GM23338 (cell line): ENCODE data around the gene PRKCQ. TPM values are rescaled to one million over a fixed set of nuclear protein-coding genes. Genes with fewer than 3 reads are reported as not detected.

ENCODE experiments used
- ATAC-seq: fragments of 200-7000 bp; cut with Tn5 transposase; 3 replicates; pipeline ENCODE4 v1.9.1; 2020
- DNase-seq: peaks from one replicate; pipeline ENCODE4 v3.0.0-alpha.2; 2015; ENCODE audit warnings: low spot score
- H2AFZ ChIP-seq: fragments of 200-600 bp; sonication (generic); 2 replicates; pipeline ENCODE4 v1.8.0; 2016; ENCODE audit warnings: antibody characterized with exemption, mild to moderate bottlenecking, moderate library complexity
- H3F3A ChIP-seq: fragments of 200-600 bp; sonication (generic); replicated peaks from 2 replicates; pipeline ENCODE4 v1.8.0; 2017; ENCODE audit warnings: antibody characterized with exemption, mixed run types, low read depth
- H3K27ac ChIP-seq: fragments of 200-600 bp; sonication (generic); 2 replicates; pipeline ENCODE4 v1.6.1; 2016; ENCODE audit warnings: low read depth
- H3K27me3 ChIP-seq: fragments of 200-600 bp; sonication (generic); 2 replicates; pipeline ENCODE4 v1.8.0; 2016; ENCODE audit warnings: mild to moderate bottlenecking, mixed run types, moderate library complexity; ENCODE audit not compliant: insufficient read depth
- H3K36me3 ChIP-seq: fragments of 200-600 bp; sonication (generic); 2 replicates; pipeline ENCODE4 v1.8.0; 2016; ENCODE audit warnings: mild to moderate bottlenecking; ENCODE audit not compliant: insufficient read depth
- H3K4me1 ChIP-seq: fragments of 200-600 bp; sonication (generic); 2 replicates; pipeline ENCODE4 v1.8.0; 2016; ENCODE audit warnings: mild to moderate bottlenecking, moderate library complexity; ENCODE audit not compliant: insufficient read depth
- H3K4me2 ChIP-seq: fragments of 200-600 bp; sonication (generic); 2 replicates; pipeline ENCODE4 v1.7.1; 2017; ENCODE audit warnings: mixed run types
- H3K4me3 ChIP-seq: fragments of 200-600 bp; sonication (generic); 2 replicates; pipeline ENCODE4 v1.6.1; 2016; ENCODE audit warnings: mixed run types
- H3K79me2 ChIP-seq: fragments of 200-600 bp; sonication (generic); replicated peaks from 2 replicates; pipeline ENCODE4 v1.8.0; 2017; ENCODE audit warnings: mild to moderate bottlenecking; ENCODE audit not compliant: insufficient read depth
- H3K9me2 ChIP-seq: fragments of 200-600 bp; sonication (generic); 2 replicates; pipeline ENCODE4 v1.8.0; 2017; ENCODE audit not compliant: insufficient read depth
- H4K20me1 ChIP-seq: fragments of 200-600 bp; sonication (generic); replicated peaks from 2 replicates; pipeline ENCODE4 v1.8.0; 2017; ENCODE audit warnings: mild to moderate bottlenecking; ENCODE audit not compliant: insufficient read depth
- H3K27ac Mint-ChIP-seq: 2 replicates; pipeline ENCODE4 v1.8.0; 2020; ENCODE audit warnings: inconsistent platforms, mild to moderate bottlenecking, moderate library complexity, mixed read lengths
- H3K27me3 Mint-ChIP-seq: 3 replicates; pipeline ENCODE4 v1.8.0; 2022; ENCODE audit warnings: low read depth, mild to moderate bottlenecking, moderate library complexity, mixed read lengths, inconsistent platforms; ENCODE audit not compliant: insufficient read depth, poor library complexity
- H3K36me3 Mint-ChIP-seq: 3 replicates; pipeline ENCODE4 v1.8.0; 2021; ENCODE audit warnings: low read depth, mild to moderate bottlenecking, inconsistent platforms, moderate library complexity, mixed read lengths
- H3K4me1 Mint-ChIP-seq: 3 replicates; pipeline ENCODE4 v1.8.0; 2020; ENCODE audit warnings: mild to moderate bottlenecking, inconsistent platforms, mixed read lengths
- H3K4me3 Mint-ChIP-seq: 3 replicates; pipeline ENCODE4 v1.8.0; 2021; ENCODE audit warnings: moderate library complexity, mild to moderate bottlenecking, inconsistent platforms, mixed read lengths
- H3K9me3 Mint-ChIP-seq: 3 replicates; pipeline ENCODE4 v1.8.0; 2020; ENCODE audit warnings: moderate library complexity, mild to moderate bottlenecking, inconsistent platforms, mixed read lengths
- CREB1 ChIP-seq: fragments of 250-450 bp; sonication (Bioruptor Pico); IDR thresholded peaks from 2 replicates; pipeline ENCODE4 v1.5.0; 2020; ENCODE audit warnings: low read depth, mild to moderate bottlenecking, moderate library complexity
- JUNB ChIP-seq: IDR thresholded peaks from one replicate; pipeline ENCODE4 v1.6.1; 2016; ENCODE audit warnings: antibody characterized with exemption; ENCODE audit not compliant: unreplicated experiment
- NANOG ChIP-seq: IDR thresholded peaks from 2 replicates; pipeline ENCODE4 v1.6.1; 2016; ENCODE audit warnings: antibody characterized with exemption, borderline replicate concordance
- POLR2AphosphoS5 ChIP-seq: IDR thresholded peaks from 2 replicates; pipeline ENCODE4 v1.6.1; 2016; ENCODE audit warnings: antibody characterized with exemption, low read depth
- STAT1 ChIP-seq: IDR thresholded peaks from one replicate; pipeline ENCODE4 v1.6.1; 2016; ENCODE audit warnings: antibody characterized with exemption; ENCODE audit not compliant: unreplicated experiment
- ZNF114 ChIP-seq: fragments of 250-450 bp; sonication (Bioruptor Pico); IDR thresholded peaks from 2 replicates; pipeline ENCODE4 v1.5.0; 2020; ENCODE audit warnings: mild to moderate bottlenecking, moderate library complexity
- ZNF331 ChIP-seq: fragments of 250-450 bp; sonication (Bioruptor Pico); IDR thresholded peaks from 2 replicates; pipeline ENCODE4 v1.5.0; 2020; ENCODE audit warnings: low read depth, mild to moderate bottlenecking, moderate library complexity
- polyA plus RNA-seq: library from polyadenylated mRNA; unstranded; fragments of >200 nt; fragmentation: Nextera tagmentation; extraction: Ambion mirVana; gene quantifications from 2 replicates; pipeline ENCODE4 v1.2.1, GENCODE V29; 2016
- total RNA-seq: library from RNA; depleted of rRNA; stranded (reverse); fragments of >200 nt; shearing (Covaris generic); gene quantifications from 2 replicates; pipeline ENCODE4 v1.2.3, GENCODE V29; 2014
- TF ChIP-seq, protein P1 (sequence below): fragments of 250-450 bp; sonication (Bioruptor Pico); IDR thresholded peaks from 2 replicates; pipeline ENCODE4 v1.5.0; 2020; ENCODE audit warnings: mild to moderate bottlenecking, moderate library complexity
- TF ChIP-seq, protein P2 (sequence below): IDR thresholded peaks from one replicate; pipeline ENCODE4 v1.6.1; 2018; ENCODE audit warnings: antibody characterized with exemption; ENCODE audit not compliant: unreplicated experiment

Gene PRKCQ
- total and polyA plus RNA-seq, 2 experiments from 2014 or later, result 12.6 to 28.5 TPM

DNA sequence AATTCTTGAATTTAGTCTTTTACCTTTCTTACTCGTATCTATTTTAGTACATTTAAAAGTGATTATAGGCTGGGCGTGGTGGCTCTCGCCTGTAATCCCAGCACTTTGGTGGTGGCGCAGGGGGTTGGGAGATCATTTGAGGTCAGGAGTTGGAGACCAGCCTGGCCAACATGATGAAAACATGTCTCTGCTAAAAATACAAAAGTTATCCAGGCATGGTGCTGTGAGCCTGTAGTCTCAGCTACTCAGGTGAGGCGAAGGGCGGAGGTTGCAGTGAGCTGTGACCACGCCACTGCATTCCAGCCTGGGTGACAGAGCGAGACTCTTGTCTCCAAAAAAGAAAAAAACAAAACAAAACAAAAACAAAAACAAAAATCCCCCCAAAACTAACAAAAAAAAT is 12.2 kb downstream of the PRKCQ start:
- Histone ChIP-seq H3K4me2 (no peak overlapping the region), H3K4me3 (no peak overlapping the region), H3F3A (no peaks in the 10 kb centered on the region), H3K79me2 (peaks cover 59% of the 10 kb centered on the region), H3K36me3 (peaks cover 5% of the 10 kb centered on the region; the same call in 1 of the 2 replicates), H3K4me1 (peaks cover 8% of the 10 kb centered on the region), H3K9me2 (no peaks in the 10 kb centered on the region), H2AFZ (no peak overlapping the region), H3K27ac (no peak overlapping the region; the same call in 1 of the 2 replicates), H3K27me3 (no peaks in the 10 kb centered on the region), H4K20me1 (peaks cover 3% of the 10 kb centered on the region; the same call in 1 of the 2 replicates)
- H3K36me3 Mint-ChIP-seq, result peaks cover 6% of the 10 kb centered on the region; the same call in 1 of the 3 replicates
- no peak for DNase-seq
- no peak overlapping the region for H3K4me3 Mint-ChIP-seq
- no peak overlapping the region for H3K27ac Mint-ChIP-seq
- H3K9me3 Mint-ChIP-seq, result no peaks in the 10 kb centered on the region; the same call in 2 of the 3 replicates
- peaks cover 28% of the 10 kb centered on the region for H3K4me1 Mint-ChIP-seq
- TF ChIP-seq POLR2AphosphoS5 (no peak), ZNF331 (CRISPR knock-in tag) (no peak)
- no peak for ATAC-seq
- peaks cover 4% of the 10 kb centered on the region for H3K27me3 Mint-ChIP-seq

DNA sequence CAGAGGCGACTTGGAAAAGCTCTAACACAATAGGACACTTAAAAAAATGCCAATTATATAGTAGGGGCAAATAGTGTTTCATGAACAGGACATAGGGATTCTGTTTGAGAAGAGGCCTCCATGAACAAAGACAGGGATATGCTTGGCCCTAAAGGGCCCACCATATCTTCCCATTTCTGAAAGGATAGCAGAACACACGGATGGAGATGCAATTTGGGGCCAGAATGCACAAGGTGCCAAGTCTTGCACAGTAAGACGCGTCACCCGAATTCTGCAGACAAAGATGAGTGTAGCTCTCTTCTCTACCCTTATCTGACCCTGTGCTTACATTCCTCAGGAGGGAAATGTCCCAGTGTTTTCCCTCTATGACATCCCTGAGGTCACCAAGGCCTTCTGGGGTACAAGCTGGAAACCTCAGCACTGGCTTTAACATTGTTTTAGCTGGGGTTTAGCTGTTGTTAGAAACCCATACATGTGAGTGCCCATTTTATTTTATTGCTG is 12.8 kb downstream of the PRKCQ start:
- no peaks in the 10 kb centered on the region for H3K9me2 ChIP-seq
- H3K36me3 ChIP-seq, result peaks cover 5% of the 10 kb centered on the region; the same call in 1 of the 2 replicates
- no peaks in the 10 kb centered on the region for H3F3A ChIP-seq
- H4K20me1 ChIP-seq, result peaks cover 3% of the 10 kb centered on the region; the same call in 1 of the 2 replicates
- H3K4me1 ChIP-seq, result peaks cover 8% of the 10 kb centered on the region
- H3K4me3 ChIP-seq, result no peak overlapping the region
- peaks cover 57% of the 10 kb centered on the region for H3K79me2 ChIP-seq
- H3K9me3 Mint-ChIP-seq, result no peaks in the 10 kb centered on the region; the same call in 2 of the 3 replicates
- no peak overlapping the region for H3K27ac ChIP-seq
- H3K27me3 Mint-ChIP-seq, result peaks cover 7% of the 10 kb centered on the region
- TF ChIP-seq ZNF114 (CRISPR knock-in tag) (no peak), ZNF331 (CRISPR knock-in tag) (no peak), NANOG (no peak), JUNB (no peak), STAT1 (no peak), CREB1 (CRISPR knock-in tag) (no peak)
- TF ChIP-seq, protein P1, sequence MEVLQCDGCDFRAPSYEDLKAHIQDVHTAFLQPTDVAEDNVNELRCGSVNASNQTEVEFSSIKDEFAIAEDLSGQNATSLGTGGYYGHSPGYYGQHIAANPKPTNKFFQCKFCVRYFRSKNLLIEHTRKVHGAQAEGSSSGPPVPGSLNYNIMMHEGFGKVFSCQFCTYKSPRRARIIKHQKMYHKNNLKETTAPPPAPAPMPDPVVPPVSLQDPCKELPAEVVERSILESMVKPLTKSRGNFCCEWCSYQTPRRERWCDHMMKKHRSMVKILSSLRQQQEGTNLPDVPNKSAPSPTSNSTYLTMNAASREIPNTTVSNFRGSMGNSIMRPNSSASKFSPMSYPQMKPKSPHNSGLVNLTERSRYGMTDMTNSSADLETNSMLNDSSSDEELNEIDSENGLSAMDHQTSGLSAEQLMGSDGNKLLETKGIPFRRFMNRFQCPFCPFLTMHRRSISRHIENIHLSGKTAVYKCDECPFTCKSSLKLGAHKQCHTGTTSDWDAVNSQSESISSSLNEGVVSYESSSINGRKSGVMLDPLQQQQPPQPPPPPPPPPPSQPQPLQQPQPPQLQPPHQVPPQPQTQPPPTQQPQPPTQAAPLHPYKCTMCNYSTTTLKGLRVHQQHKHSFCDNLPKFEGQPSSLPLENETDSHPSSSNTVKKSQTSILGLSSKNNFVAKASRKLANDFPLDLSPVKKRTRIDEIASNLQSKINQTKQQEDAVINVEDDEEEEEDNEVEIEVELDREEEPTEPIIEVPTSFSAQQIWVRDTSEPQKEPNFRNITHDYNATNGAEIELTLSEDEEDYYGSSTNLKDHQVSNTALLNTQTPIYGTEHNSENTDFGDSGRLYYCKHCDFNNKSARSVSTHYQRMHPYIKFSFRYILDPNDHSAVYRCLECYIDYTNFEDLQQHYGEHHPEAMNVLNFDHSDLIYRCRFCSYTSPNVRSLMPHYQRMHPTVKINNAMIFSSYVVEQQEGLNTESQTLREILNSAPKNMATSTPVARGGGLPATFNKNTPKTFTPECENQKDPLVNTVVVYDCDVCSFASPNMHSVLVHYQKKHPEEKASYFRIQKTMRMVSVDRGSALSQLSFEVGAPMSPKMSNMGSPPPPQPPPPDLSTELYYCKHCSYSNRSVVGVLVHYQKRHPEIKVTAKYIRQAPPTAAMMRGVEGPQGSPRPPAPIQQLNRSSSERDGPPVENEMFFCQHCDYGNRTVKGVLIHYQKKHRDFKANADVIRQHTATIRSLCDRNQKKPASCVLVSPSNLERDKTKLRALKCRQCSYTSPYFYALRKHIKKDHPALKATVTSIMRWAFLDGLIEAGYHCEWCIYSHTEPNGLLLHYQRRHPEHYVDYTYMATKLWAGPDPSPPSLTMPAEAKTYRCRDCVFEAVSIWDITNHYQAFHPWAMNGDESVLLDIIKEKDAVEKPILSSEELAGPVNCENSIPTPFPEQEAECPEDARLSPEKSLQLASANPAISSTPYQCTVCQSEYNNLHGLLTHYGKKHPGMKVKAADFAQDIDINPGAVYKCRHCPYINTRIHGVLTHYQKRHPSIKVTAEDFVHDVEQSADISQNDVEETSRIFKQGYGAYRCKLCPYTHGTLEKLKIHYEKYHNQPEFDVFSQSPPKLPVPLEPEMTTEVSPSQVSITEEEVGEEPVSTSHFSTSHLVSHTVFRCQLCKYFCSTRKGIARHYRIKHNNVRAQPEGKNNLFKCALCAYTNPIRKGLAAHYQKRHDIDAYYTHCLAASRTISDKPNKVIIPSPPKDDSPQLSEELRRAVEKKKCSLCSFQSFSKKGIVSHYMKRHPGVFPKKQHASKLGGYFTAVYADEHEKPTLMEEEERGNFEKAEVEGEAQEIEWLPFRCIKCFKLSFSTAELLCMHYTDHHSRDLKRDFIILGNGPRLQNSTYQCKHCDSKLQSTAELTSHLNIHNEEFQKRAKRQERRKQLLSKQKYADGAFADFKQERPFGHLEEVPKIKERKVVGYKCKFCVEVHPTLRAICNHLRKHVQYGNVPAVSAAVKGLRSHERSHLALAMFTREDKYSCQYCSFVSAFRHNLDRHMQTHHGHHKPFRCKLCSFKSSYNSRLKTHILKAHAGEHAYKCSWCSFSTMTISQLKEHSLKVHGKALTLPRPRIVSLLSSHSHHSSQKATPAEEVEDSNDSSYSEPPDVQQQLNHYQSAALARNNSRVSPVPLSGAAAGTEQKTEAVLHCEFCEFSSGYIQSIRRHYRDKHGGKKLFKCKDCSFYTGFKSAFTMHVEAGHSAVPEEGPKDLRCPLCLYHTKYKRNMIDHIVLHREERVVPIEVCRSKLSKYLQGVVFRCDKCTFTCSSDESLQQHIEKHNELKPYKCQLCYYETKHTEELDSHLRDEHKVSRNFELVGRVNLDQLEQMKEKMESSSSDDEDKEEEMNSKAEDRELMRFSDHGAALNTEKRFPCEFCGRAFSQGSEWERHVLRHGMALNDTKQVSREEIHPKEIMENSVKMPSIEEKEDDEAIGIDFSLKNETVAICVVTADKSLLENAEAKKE (CRISPR knock-in tag), result no peak
- TF ChIP-seq, protein P2, sequence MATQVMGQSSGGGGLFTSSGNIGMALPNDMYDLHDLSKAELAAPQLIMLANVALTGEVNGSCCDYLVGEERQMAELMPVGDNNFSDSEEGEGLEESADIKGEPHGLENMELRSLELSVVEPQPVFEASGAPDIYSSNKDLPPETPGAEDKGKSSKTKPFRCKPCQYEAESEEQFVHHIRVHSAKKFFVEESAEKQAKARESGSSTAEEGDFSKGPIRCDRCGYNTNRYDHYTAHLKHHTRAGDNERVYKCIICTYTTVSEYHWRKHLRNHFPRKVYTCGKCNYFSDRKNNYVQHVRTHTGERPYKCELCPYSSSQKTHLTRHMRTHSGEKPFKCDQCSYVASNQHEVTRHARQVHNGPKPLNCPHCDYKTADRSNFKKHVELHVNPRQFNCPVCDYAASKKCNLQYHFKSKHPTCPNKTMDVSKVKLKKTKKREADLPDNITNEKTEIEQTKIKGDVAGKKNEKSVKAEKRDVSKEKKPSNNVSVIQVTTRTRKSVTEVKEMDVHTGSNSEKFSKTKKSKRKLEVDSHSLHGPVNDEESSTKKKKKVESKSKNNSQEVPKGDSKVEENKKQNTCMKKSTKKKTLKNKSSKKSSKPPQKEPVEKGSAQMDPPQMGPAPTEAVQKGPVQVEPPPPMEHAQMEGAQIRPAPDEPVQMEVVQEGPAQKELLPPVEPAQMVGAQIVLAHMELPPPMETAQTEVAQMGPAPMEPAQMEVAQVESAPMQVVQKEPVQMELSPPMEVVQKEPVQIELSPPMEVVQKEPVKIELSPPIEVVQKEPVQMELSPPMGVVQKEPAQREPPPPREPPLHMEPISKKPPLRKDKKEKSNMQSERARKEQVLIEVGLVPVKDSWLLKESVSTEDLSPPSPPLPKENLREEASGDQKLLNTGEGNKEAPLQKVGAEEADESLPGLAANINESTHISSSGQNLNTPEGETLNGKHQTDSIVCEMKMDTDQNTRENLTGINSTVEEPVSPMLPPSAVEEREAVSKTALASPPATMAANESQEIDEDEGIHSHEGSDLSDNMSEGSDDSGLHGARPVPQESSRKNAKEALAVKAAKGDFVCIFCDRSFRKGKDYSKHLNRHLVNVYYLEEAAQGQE, result no peak
- no peak overlapping the region for H3K4me2 ChIP-seq
- H3K27ac Mint-ChIP-seq, result no peak overlapping the region
- DNase-seq, result no peak
- ATAC-seq, result no peak
- peaks cover 28% of the 10 kb centered on the region for H3K4me1 Mint-ChIP-seq
- no peak overlapping the region for H2AFZ ChIP-seq
- peaks cover 6% of the 10 kb centered on the region; the same call in 1 of the 3 replicates for H3K36me3 Mint-ChIP-seq
- no peaks in the 10 kb centered on the region for H3K27me3 ChIP-seq
- H3K4me3 Mint-ChIP-seq, result no peak overlapping the region
